Right lobe of liver (tissue), 4 donors: ENCODE measurements around the gene GIGYF2.

Source experiments
- POLR2A ChIP-seq: fragments of 450-650 bp; IDR thresholded peaks from one replicate; pipeline ENCODE4 v1.6.1; 2017; ENCODE audit warnings: antibody characterized with exemption, mild to moderate bottlenecking
- TF ChIP-seq, protein P1 (sequence below), 4 donors: fragments of 200-600 bp in 3 of 4; fragments of 450-650 bp in 1 of 4; IDR thresholded peaks; one replicate each; pipeline versions ENCODE4 v1.5.1 to v1.8.0; 2016 to 2022; ENCODE audit warnings: antibody characterized with exemption in 4 of 4, mild to moderate bottlenecking in 2 of 4
- donor health status: DM: no; HTN: no; CAD: no.
- donor health status: DM: no; HTN: no; CAD: no.
- donor health status: DM: no; HTN: yes; CAD: no.

DNA sequence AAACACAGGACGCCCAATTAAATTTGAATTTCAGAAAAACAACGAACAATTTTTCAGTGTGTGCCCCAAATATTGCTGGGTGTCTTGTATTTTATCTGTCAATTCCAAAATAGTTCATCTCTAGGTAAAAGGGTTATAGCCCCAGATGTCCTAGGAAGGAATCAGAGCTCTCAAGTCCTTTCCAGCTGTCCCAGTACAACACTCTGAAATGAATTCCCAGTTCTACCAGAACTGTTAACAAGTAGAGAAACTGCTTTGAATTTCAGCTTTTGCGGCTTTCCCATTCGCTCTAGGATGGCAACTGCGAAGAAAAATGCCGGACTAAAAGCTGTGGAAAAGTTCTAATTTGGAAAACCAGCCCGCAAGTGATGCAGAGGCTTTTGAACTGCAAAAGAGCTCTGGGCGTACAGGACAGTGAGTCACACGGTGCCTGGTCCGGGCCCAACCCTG, 497 bp upstream of the GIGYF2 start:
- TF ChIP-seq, protein P1, sequence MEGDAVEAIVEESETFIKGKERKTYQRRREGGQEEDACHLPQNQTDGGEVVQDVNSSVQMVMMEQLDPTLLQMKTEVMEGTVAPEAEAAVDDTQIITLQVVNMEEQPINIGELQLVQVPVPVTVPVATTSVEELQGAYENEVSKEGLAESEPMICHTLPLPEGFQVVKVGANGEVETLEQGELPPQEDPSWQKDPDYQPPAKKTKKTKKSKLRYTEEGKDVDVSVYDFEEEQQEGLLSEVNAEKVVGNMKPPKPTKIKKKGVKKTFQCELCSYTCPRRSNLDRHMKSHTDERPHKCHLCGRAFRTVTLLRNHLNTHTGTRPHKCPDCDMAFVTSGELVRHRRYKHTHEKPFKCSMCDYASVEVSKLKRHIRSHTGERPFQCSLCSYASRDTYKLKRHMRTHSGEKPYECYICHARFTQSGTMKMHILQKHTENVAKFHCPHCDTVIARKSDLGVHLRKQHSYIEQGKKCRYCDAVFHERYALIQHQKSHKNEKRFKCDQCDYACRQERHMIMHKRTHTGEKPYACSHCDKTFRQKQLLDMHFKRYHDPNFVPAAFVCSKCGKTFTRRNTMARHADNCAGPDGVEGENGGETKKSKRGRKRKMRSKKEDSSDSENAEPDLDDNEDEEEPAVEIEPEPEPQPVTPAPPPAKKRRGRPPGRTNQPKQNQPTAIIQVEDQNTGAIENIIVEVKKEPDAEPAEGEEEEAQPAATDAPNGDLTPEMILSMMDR (IDR thresholded peaks at IDR 0.05), result no peak
- TF ChIP-seq POLR2A, result no peak
